GM19043 (cell line): ENCODE measurements around the gene VIM.

Experiments
- ATAC-seq: cut with Tn5 transposase; IDR thresholded peaks from one replicate; pipeline ENCODE4 v1.9.1; 2021; ENCODE audit warnings: low read depth; ENCODE audit not compliant: unreplicated experiment

VIM gene

GRCh38 chr10:17228091-17229015 lies at the start of gene VIM:
TSS of gene VIM (plus strand) at chr10:17228241. CDS start at chr10:17229423, 1,182 bp downstream.
- peak; percentile 36 for ATAC-seq

GRCh38 chr10:17179002-17179401 lies 49.0 kb upstream of the VIM start:
- no peak for ATAC-seq

- no peak for ATAC-seq
Observed at GRCh38 chr10:17181110-17181509, 46.9 kb upstream of the VIM start.

DNA sequence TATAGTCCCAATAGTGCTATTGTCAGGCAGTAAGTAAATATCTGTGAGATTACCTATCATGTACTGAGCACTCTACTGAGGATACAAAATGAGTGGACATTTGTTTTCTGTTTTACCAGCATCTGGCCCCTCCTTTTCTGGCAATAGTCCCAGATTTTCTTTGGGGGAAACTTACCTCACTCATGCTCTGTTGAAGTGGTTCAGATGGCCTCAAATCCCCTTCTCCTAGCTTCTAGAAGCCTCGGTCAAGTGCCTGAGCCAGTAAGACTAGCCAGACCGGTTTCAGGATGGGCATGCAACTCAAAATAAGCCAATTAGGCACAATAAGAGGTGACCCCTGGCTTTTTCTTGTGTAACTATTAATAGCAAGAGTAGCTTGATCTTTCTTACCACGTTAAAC lies 46.3 kb upstream of the VIM start:
- no peak for ATAC-seq

DNA sequence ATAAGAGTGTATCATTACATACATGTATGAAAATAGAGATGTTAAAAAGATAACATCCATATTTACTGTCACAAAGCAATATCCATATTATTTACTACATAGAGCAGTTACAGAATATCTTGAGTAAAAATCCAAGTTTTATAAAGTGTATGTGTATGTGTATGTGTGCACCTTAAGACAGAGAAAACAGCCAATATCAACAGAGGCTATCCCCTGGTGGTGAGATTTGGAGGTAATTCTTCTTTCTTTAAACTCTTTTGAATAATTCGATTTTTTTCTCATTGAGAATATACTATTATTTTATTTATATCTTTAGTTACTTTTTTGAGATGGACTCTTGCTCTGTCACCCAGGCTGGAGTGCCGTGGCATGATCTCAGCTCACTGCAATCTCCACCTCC lies 44.9 kb upstream of the VIM start:
- no peak for ATAC-seq

GRCh38 chr10:17185873-17186272 lies 42.2 kb upstream of the VIM start:
- ATAC-seq = no peak

GRCh38 chr10:17188644-17189172 lies 39.3 kb upstream of the VIM start:
- ATAC-seq = no peak

DNA sequence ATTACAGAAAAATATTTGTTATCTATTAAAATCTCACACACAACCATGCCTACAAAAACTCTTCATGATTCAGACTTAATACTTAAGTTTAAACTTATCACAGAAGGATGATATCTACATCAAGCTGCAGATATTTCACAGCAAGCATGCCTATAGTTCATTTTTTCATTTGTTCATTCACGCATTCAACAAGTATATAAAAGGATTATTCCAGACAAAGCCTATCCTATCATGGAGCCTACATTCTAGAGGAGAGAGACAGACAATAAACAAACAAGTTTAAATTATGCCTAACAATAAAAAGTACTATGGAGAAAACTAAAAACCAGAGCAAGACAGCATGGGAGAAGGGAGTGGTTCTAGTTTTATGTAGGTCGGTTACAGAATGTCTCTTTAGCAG lies 37.4 kb upstream of the VIM start:
- ATAC-seq = no peak

DNA sequence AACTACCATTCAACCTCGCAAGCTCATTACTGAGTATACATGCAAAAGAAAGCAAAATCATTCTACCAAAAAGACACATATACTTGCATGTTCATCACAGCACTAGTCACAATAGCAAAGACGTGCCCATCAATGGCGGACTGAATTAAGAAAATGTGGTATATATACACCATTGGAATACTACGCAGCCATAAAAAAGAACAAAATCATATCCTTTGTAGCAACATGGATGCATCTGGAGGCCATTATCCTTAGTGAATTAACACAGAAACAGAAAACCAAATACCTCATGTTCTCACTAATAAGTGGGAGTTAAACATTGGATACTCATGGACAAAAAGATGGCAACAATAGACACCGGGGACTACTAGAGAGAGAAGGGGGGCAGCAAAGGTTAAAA lies 33.0 kb upstream of the VIM start:
- ATAC-seq = no peak

DNA sequence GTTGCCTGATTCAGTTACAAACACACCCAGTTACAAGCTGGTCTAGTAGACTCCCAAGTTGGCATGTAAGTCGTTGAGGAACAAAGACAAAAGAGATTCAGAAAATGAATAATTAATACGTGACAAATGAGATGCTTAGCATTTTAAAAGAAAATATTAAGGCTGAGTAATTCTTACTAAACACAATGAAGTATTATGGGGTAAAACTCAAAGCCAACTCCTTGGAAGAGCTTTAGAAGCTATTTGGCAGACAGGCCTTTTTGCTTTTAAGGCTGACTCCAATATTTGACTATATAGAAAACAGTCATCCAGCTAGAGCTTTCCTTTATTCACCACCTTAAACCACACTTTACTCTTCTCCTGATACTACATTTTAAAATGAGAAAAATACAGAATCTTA lies 32.0 kb upstream of the VIM start:
- ATAC-seq = no peak

DNA sequence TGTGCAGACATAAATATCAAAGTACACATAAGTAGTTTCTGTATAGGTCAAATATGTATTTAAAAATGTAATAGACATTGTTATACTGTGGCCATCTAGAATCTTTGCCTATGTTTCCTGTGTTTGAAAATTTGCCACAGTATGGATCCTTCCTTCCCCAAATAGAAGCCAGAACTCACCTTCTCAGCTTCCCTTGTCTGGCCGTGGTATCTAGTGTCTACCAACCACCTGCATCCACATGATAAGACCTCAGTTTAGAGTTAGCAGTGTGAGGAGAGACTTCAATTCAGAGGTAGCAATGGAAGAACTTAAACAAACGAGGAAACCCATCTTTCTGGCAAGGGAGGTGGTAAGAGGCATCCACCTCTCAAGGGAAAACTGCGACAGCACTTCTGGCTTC lies 31.5 kb upstream of the VIM start:
- no peak for ATAC-seq

- ATAC-seq = no peak
Observed at GRCh38 chr10:17199351-17199804, 28.7 kb upstream of the VIM start.

GRCh38 chr10:17200001-17200911 lies 27.8 kb upstream of the VIM start:
- no peak for ATAC-seq

DNA sequence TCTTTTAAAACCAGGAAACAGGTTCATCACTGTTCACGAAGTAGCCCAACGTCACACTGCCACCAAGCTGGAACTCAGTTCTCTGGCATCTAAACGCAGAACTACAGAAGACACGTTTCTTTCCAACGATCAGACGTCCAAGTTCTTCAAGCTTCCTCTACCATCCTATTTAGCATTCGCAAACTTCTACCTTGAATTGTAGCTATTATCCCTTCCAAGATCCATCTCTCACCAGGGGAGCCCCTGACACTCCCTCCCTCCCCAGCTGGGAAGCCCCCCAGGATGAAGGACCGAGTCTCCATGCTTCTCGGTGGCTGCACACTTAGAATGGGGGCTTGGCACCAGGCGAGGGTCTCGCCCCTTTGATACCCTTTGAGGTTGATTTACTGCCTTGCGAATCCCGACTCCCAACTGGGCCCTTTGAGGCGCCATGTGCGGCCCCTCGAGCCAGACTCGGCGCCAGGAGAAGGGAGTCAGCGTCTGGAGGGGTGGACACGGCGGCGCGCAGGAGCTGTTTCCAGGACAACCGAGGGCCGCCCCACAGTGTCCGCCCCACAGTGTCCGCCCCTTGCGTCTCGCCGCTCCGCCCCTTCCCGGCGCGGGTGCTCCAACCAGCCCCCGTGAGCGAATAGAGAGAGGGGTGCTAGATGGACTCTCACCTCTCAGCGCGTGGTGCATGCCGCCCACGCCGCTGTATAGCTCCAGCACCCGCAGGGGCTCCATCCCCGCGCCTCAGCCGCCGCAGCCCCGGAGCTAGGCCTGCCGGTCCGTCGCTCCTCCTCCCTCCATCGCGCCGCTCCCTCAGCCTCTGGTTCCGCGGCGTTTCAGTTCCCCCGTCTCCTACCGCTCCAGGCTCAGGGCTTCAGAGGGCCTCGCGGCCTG lies 26.9 kb upstream of the VIM start, which contains the start of gene TRDMT1:
TRDMT1 (minus strand) TSS at position 761 of the 882 bp plus-strand sequence; CDS start at position 723, 38 bp downstream.
- ATAC-seq = peak; percentile 88

- no peak for ATAC-seq
Observed at GRCh38 chr10:17201794-17202116, 26.3 kb upstream of the VIM start.

- no peak for ATAC-seq
Observed at GRCh38 chr10:17202506-17202905, 25.5 kb upstream of the VIM start.

DNA sequence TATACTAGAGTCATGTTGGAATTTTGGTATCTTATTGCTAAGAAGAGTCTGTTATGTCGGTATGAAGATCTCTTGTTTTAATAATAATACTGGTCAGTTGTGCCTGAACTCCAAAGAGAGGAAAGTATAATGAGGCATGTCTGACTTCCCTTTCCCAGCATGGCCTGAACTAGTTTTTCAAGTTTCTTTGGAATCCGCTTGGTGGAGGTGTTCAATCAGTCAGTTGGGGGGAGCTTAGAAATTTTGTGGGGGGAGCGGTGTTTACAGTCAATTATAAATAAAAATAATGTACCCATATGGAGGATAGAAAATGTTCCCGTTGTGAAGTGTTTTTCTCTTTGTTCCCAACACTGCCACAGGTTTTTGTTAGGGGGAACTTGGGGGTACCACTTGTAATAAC lies 25.0 kb upstream of the VIM start:
- no peak for ATAC-seq

DNA sequence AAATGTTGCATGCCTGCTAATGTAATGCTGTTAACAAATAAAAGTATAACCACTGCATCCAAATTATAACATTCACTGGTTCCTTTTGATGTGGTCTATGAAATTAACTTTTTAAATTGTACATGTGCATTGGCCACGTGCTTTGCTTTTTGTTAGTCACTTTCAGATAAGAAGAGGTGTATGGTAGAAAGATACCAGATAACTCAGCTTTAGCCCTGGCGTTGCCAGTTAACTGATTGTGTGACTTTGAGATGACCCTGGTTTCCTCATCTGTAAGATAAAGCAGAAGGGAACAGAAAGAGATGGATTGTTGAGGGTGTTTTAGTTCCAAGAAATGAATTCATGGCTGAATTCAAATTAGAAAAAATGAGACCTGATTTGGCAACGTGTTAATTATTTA lies 24.6 kb upstream of the VIM start:
- no peak for ATAC-seq

DNA sequence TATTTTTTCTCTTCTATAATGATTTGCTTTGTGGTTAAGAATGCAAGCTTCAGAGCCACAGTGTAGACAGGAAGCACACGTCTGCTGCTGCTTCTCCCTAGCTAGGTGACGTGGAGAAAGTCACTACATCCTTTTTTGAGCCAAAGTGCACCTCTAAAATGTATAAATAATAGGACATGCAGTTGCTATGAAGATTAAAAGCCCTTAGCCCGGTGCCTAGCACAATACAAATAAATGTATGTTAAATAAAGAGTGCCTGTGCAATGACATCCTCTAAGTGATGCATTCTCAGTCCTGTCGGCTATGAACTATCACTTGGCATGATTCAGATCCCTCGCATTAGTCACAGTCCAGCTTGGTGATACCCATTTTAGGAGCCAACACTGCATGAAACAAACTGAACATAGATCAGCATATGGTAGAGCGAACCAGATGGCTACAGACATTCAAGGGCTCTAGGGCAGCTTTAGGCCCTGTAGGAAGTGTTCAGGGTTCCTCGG lies 21.8 kb upstream of the VIM start:
- ATAC-seq = peak; percentile 66

- ATAC-seq = no peak
Observed at GRCh38 chr10:17208476-17208875, 19.6 kb upstream of the VIM start.
